GM12874 (cell line): ENCODE measurements around the gene TRMT2A.

Experiments
- CTCF ChIP-seq: IDR thresholded peaks from 2 replicates; pipeline ENCODE4 v1.5.1; 2011; ENCODE audit warnings: low read depth, mild to moderate bottlenecking, control low read depth, low read length, moderate library complexity; ENCODE audit not compliant: insufficient read depth

Gene TRMT2A

GRCh38 chr22:20141186-20142077 lies 24.4 kb upstream of the TRMT2A start:
- TF ChIP-seq CTCF, result no peak

- TF ChIP-seq CTCF, result no peak
Measured at GRCh38 chr22:20140521-20140964, 23.5 kb upstream of the TRMT2A start.

GRCh38 chr22:20140107-20140445 lies 23.1 kb upstream of the TRMT2A start:
- TF ChIP-seq CTCF, result no peak

GRCh38 chr22:20139391-20140106 lies 22.5 kb upstream of the TRMT2A start:
- TF ChIP-seq CTCF, result no peak

- no peak for TF ChIP-seq CTCF
Measured at GRCh38 chr22:20138868-20139267, 21.8 kb upstream of the TRMT2A start.

- no peak for TF ChIP-seq CTCF
Measured at GRCh38 chr22:20138417-20138738, 21.4 kb upstream of the TRMT2A start.

GRCh38 chr22:20137671-20138416 lies 20.8 kb upstream of the TRMT2A start:
- no peak for TF ChIP-seq CTCF
